Suprapubic skin (tissue), 4 donors: Measurements from ENCODE around the gene PIK3AP1. TPM values are rescaled to one million over a fixed set of nuclear protein-coding genes. Genes with fewer than 3 reads are reported as not detected.
A peak's percentile ranks its signal among the peaks of the same experiment; 100 is the strongest.
"Not testable (repeated sequence)": the region's sequence is repeated elsewhere in the genome, so short reads cannot be mapped to it uniquely, and the experiment has no call there.

Experiments
- DNase-seq, 2 donors: peaks; one replicate each; pipeline ENCODE4 v3.0.0-alpha.2; 2019; ENCODE audit warnings: low spot score in 2 of 2
- H3K27ac ChIP-seq: fragments of 200-600 bp; sonication (generic); one replicate; pipeline ENCODE4 v1.5.1; 2019
- H3K27me3 ChIP-seq: fragments of 200-600 bp; sonication (generic); one replicate; pipeline ENCODE4 v1.5.1; 2019
- H3K36me3 ChIP-seq: fragments of 200-600 bp; sonication (generic); one replicate; pipeline ENCODE4 v1.5.1; 2019
- H3K4me1 ChIP-seq: fragments of 200-600 bp; sonication (generic); one replicate; pipeline ENCODE4 v1.5.1; 2019
- H3K4me3 ChIP-seq: fragments of 200-600 bp; sonication (generic); one replicate; pipeline ENCODE4 v1.5.1; 2019; ENCODE audit warnings: mild to moderate bottlenecking
- H3K9me3 ChIP-seq: fragments of 200-600 bp; sonication (generic); one replicate; pipeline ENCODE4 v1.5.1; 2019
- EP300 ChIP-seq: sonication (generic); formaldehyde crosslinking; IDR thresholded peaks from one replicate; pipeline ENCODE4 v1.6.1; 2017; ENCODE audit warnings: antibody characterized with exemption
- POLR2A ChIP-seq, 2 donors: fragments of 450-650 bp; IDR thresholded peaks; one replicate each; pipeline ENCODE4 v1.6.1; 2017; ENCODE audit warnings: antibody characterized with exemption in 2 of 2, mild to moderate bottlenecking in 2 of 2, moderate library complexity in 2 of 2
- POLR2AphosphoS5 ChIP-seq, 3 donors: sonication (generic); formaldehyde crosslinking; IDR thresholded peaks; one replicate each; pipeline ENCODE4 v1.6.1; 2017; ENCODE audit warnings: antibody characterized with exemption in 3 of 3
- WGBS: methylation state at CpG from one replicate; pipeline ENCODE4 v1.1.5; 2018; 5-methylcytosine and 5-hydroxymethylcytosine counted together
- total RNA-seq, 4 donors: library from RNA; depleted of rRNA; stranded (reverse); fragments of >200 nt; gene quantifications; one replicate each; pipeline ENCODE4 v1.1.0, GENCODE V29; 2016
- TF ChIP-seq, protein P1 (sequence below), 2 donors: fragments of 200-600 bp in 1 of 2; fragments of 450-650 bp in 1 of 2; sonication (generic) in 1 of 2; IDR thresholded peaks; one replicate each; pipeline ENCODE4 v1.5.1; 2016 to 2019; ENCODE audit warnings: antibody characterized with exemption in 2 of 2, mild to moderate bottlenecking in 1 of 2, moderate library complexity in 1 of 2

The PIK3AP1 gene
- total RNA-seq, 4 donors from 2014 or later: 2.2 to 5.6 (median 4.0) TPM

DNA sequence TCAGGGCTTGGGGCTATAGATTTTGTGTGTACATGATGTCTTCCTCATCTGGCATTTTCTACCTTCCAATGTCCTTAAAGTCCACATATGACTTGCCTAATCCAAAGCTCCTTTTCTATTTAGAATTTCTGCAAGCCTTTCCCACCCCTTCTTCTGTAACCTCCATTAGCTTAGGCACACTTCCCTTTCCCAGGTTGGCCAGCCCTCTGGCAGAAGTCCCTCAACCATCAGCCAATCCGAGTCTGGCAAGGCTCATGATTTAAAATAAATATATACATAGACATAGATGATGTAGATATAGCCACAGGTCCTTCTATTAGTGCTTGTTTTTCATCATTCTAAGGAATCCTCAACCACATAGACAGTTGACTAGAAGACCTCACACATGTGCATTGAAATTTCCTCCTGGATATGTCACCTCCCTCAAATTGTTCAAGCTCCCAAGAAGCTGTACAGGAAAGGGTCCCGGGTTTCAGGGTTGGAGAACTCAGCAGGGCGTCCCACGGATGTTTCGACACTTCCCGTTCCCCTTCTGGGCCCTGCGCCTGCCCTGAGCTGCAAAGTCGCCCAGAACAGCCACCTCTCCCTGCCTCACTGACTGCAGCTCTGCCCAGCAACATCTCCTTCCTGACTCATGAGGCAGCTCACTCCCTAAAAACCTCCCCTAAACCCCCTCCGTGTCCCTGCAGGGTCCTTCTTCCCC lies 20.4 kb upstream of the PIK3AP1 start:
- TF ChIP-seq, protein P1, sequence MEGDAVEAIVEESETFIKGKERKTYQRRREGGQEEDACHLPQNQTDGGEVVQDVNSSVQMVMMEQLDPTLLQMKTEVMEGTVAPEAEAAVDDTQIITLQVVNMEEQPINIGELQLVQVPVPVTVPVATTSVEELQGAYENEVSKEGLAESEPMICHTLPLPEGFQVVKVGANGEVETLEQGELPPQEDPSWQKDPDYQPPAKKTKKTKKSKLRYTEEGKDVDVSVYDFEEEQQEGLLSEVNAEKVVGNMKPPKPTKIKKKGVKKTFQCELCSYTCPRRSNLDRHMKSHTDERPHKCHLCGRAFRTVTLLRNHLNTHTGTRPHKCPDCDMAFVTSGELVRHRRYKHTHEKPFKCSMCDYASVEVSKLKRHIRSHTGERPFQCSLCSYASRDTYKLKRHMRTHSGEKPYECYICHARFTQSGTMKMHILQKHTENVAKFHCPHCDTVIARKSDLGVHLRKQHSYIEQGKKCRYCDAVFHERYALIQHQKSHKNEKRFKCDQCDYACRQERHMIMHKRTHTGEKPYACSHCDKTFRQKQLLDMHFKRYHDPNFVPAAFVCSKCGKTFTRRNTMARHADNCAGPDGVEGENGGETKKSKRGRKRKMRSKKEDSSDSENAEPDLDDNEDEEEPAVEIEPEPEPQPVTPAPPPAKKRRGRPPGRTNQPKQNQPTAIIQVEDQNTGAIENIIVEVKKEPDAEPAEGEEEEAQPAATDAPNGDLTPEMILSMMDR (IDR thresholded peaks at IDR 0.05): no peak
- TF ChIP-seq EP300 (no peak), POLR2AphosphoS5 (IDR thresholded peaks at IDR 0.05) (no peak), POLR2A (IDR thresholded peaks at IDR 0.05) (no peak)
- DNase-seq: peak in 1 of 2 donors; percentile 78

GRCh38 chr10:96740141-96740540 lies 19.8 kb upstream of the PIK3AP1 start:
- no peak overlapping the region for H3K4me3 ChIP-seq
- H3K27ac ChIP-seq: no peak overlapping the region
- no peak for TF ChIP-seq POLR2A (IDR thresholded peaks at IDR 0.05)
- TF ChIP-seq, protein P1 (IDR thresholded peaks at IDR 0.05): no peak
- no peak for TF ChIP-seq POLR2AphosphoS5 (IDR thresholded peaks at IDR 0.05)
- no peak for TF ChIP-seq EP300
- H3K27me3 ChIP-seq: no peaks in the 10 kb centered on the region
- H3K9me3 ChIP-seq: no peaks in the 10 kb centered on the region
- WGBS: 92% methylated on average over 6 of the region's 7 CpGs
- H3K4me1 ChIP-seq: no peaks in the 10 kb centered on the region
- DNase-seq: peak in 1 of 2 donors; percentile 64
- H3K36me3 ChIP-seq: no peaks in the 10 kb centered on the region

More for the DNA sequence above, 20.4 kb upstream of the PIK3AP1 start:
- no peak overlapping the region for H3K4me3 ChIP-seq
- H3K27me3 ChIP-seq: no peaks in the 10 kb centered on the region
- H3K4me1 ChIP-seq: no peaks in the 10 kb centered on the region
- H3K36me3 ChIP-seq: no peaks in the 10 kb centered on the region
- 71% methylated on average over 9 of the region's 9 CpGs for WGBS
- no peak overlapping the region for H3K27ac ChIP-seq
- no peaks in the 10 kb centered on the region for H3K9me3 ChIP-seq

GRCh38 chr10:96737307-96737902 lies 17.1 kb upstream of the PIK3AP1 start:
- 95% methylated on average over 1 of the region's 1 CpG for WGBS

DNA sequence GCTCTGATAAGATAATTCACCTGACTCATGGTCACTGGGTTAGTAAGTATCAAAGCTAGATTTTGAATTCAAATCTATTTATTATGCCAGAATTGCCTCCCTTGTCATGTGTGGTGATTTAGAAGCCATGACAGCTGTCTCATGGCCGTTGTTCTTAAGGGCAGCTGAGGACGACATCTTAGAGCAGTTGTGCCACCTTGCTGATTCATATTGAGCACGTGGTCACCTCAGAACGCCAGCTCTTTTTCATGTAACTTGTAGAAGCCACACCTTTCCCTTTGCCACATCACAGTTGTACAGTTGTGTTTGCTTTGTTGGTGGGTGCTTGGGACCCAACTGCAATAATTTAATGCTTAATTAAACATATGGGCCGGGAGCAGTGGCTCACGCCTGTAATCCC lies 4.3 kb upstream of the PIK3AP1 start:
- no peak for DNase-seq
- TF ChIP-seq EP300: no peak
- TF ChIP-seq, protein P1 (IDR thresholded peaks at IDR 0.05): no peak
- TF ChIP-seq POLR2A (IDR thresholded peaks at IDR 0.05): no peak
- no peak for TF ChIP-seq POLR2AphosphoS5 (IDR thresholded peaks at IDR 0.05)
- 86% methylated on average over 6 of the region's 6 CpGs for WGBS

More at GRCh38 chr10:96737307-96737902, 17.1 kb upstream of the PIK3AP1 start:
- H3K4me1 ChIP-seq, H3K27me3 ChIP-seq, H3K36me3 ChIP-seq, H3K9me3 ChIP-seq, H3K27ac ChIP-seq, H3K4me3 ChIP-seq: not testable (repeated sequence)
- peak in 1 of 2 donors; percentile 7 for DNase-seq

DNA sequence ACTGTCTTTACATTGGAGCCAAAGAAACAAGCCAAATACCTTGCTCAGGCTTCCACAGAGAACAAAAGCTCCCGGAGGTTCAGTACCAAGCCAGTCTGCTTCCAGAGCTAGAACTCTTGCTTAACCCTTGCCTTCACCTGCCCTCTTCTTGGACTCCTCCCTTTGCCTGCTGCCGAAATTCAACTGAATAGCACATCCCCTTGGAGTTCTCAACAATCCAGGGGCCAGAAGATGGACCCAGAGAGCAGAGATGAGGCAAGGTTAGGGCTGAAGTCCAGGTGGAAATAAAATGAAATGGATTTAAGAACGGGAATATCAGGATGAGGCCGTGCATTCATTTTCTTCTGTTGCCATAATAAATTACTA lies 876 bp upstream of the PIK3AP1 start:
- peaks cover 15% of the 10 kb centered on the region for H3K4me1 ChIP-seq
- no peaks in the 10 kb centered on the region for H3K9me3 ChIP-seq
- peak overlapping the region; percentile 66 for H3K4me3 ChIP-seq
- H3K36me3 ChIP-seq: no peaks in the 10 kb centered on the region
- TF ChIP-seq, protein P1 (IDR thresholded peaks at IDR 0.05): no peak
- TF ChIP-seq EP300: no peak
- no peak for TF ChIP-seq POLR2AphosphoS5 (IDR thresholded peaks at IDR 0.05)
- no peak for TF ChIP-seq POLR2A (IDR thresholded peaks at IDR 0.05)
- H3K27ac ChIP-seq: no peak overlapping the region
- DNase-seq: no peak
- H3K27me3 ChIP-seq: peaks cover 13% of the 10 kb centered on the region
- 39% methylated on average over 4 of the region's 4 CpGs for WGBS

More for the DNA sequence above, 4.3 kb upstream of the PIK3AP1 start:
- no peaks in the 10 kb centered on the region for H3K36me3 ChIP-seq
- H3K4me1 ChIP-seq: peaks cover 15% of the 10 kb centered on the region
- no peaks in the 10 kb centered on the region for H3K9me3 ChIP-seq
- no peak overlapping the region for H3K27ac ChIP-seq
- H3K27me3 ChIP-seq: peaks cover 13% of the 10 kb centered on the region
- no peak overlapping the region for H3K4me3 ChIP-seq
